H1 (cell line): ENCODE results near the gene ZNF154. TPM values are rescaled to one million over a fixed set of nuclear protein-coding genes. Genes with fewer than 3 reads are reported as not detected.

Source experiments
- CTCF ChIA-PET: fragments of 300-600 bp; sonication (Branson Sonifier 250); formaldehyde crosslinking; loops from one replicate; lab custom pipeline; 2021; ENCODE audit not compliant: partially characterized antibody; lab: Charles Lee
- POLR2A ChIA-PET: fragments of 300-600 bp; sonication (Branson Sonifier 250); formaldehyde crosslinking; loops from one replicate; lab custom pipeline; 2021; ENCODE audit warnings: inconsistent platforms; ENCODE audit not compliant: partially characterized antibody; lab: Charles Lee
- DNase-seq, 2 experiments: peaks; one replicate each; pipeline versions ENCODE4 v3.0.0 to v3.0.0-alpha.2; 2010 to 2022; ENCODE audit warnings: low spot score in 2 of 2, low read depth in 1 of 2, mixed read lengths in 1 of 2
- FAIRE-seq: peaks from 2 replicates; lab custom pipeline; 2011; peaks lifted over from hg19 to GRCh38; lab: Jason Lieb, UNC
- H2AFZ ChIP-seq: 2 replicates; pipeline ENCODE4 v1.8.1; 2012; ENCODE audit warnings: low read length, inconsistent platforms
- H2AK5ac ChIP-seq: 2 replicates; pipeline ENCODE4 v1.6.1; 2013; ENCODE audit warnings: low read depth, low read length
- H2BK120ac ChIP-seq: replicated peaks from 2 replicates; pipeline ENCODE3; 2013; ENCODE audit warnings: low read depth, low read length, inconsistent platforms
- H2BK12ac ChIP-seq: 2 replicates; pipeline ENCODE4 v1.6.1; 2013; ENCODE audit warnings: low read depth, low read length
- H2BK15ac ChIP-seq: 2 replicates; pipeline ENCODE4 v1.6.1; 2013; ENCODE audit warnings: low read length
- H2BK20ac ChIP-seq: 2 replicates; pipeline ENCODE4 v1.6.1; 2013; ENCODE audit warnings: low read length
- H2BK5ac ChIP-seq: 2 replicates; pipeline ENCODE4 v1.6.1; 2013; ENCODE audit warnings: low read depth, low read length
- H3K14ac ChIP-seq: 2 replicates; pipeline ENCODE4 v1.6.1; 2013; ENCODE audit warnings: inconsistent platforms; ENCODE audit not compliant: insufficient read length
- H3K18ac ChIP-seq: 2 replicates; pipeline ENCODE4 v1.6.1; 2013; ENCODE audit warnings: low read length; ENCODE audit errors: extremely low read depth
- H3K23ac ChIP-seq: 2 replicates; pipeline ENCODE4 v1.6.1; 2013; ENCODE audit warnings: inconsistent platforms; ENCODE audit not compliant: insufficient read length
- H3K23me2 ChIP-seq: 2 replicates; pipeline ENCODE4 v1.6.1; 2013; ENCODE audit warnings: low read depth, low read length
- H3K27ac ChIP-seq: 2 replicates; pipeline ENCODE4 v1.6.1; 2011; ENCODE audit warnings: low read depth, low read length, inconsistent platforms
- H3K27me3 ChIP-seq, 4 experiments: replicated peaks in 1 of 4; 1 replicate in 1 of 4; 2 replicates in 3 of 4; pipeline versions ENCODE4 v1.6.1 to v1.8.1; 2011 to 2013; ENCODE audit warnings: low read length in 3 of 4, mild to moderate bottlenecking in 3 of 4, inconsistent platforms in 2 of 4, mixed read lengths in 2 of 4, moderate library complexity in 1 of 4; ENCODE audit not compliant: control insufficient read depth in 3 of 4, insufficient read depth in 3 of 4; ENCODE audit errors: extremely low read depth in 1 of 4
- H3K36me3 ChIP-seq, 4 experiments: 2 replicates each; pipeline versions ENCODE4 v1.6.1 to v1.8.1; 2011 to 2013; ENCODE audit warnings: mild to moderate bottlenecking in 4 of 4, low read length in 3 of 4, moderate library complexity in 2 of 4, control low read depth in 1 of 4, inconsistent platforms in 1 of 4; ENCODE audit not compliant: insufficient read depth in 4 of 4, control insufficient read depth in 2 of 4
- H3K4ac ChIP-seq: replicated peaks from 2 replicates; pipeline ENCODE3; 2013; ENCODE audit warnings: low read length, low read depth, mixed read lengths, inconsistent platforms; ENCODE audit not compliant: insufficient read length
- H3K4me1 ChIP-seq, 4 experiments: replicated peaks in 1 of 4; 1 replicate in 1 of 4; 2 replicates in 3 of 4; pipeline versions ENCODE4 v1.6.1 to v1.8.1; 2011 to 2013; ENCODE audit warnings: low read length in 3 of 4, inconsistent platforms in 2 of 4, mixed read lengths in 1 of 4; ENCODE audit not compliant: insufficient read depth in 4 of 4, control insufficient read depth in 3 of 4
- H3K4me2 ChIP-seq, 2 experiments: 2 replicates each; pipeline versions ENCODE4 v1.6.1 to v1.8.1; 2011 to 2013; ENCODE audit warnings: low read depth in 2 of 2, low read length in 2 of 2, control low read depth in 1 of 2, inconsistent platforms in 1 of 2, mild to moderate bottlenecking in 1 of 2; ENCODE audit not compliant: insufficient read depth in 1 of 2
- H3K4me3 ChIP-seq, 4 experiments: fragments of 200-600, 300-600 bp in 1 of 4; sonication (generic), shearing (Covaris generic), sonication (Bioruptor Twin) in 1 of 4; 2 replicates each; pipeline versions ENCODE4 v1.5.1 to v1.8.1; 2011 to 2016; ENCODE audit warnings: low read length in 4 of 4, low read depth in 3 of 4, control low read depth in 2 of 4, inconsistent platforms in 2 of 4, mild to moderate bottlenecking in 2 of 4, mixed read lengths in 1 of 4, moderate library complexity in 1 of 4; ENCODE audit not compliant: insufficient read depth in 2 of 4; ENCODE audit errors: extremely low read depth in 1 of 4
- H3K56ac ChIP-seq: replicated peaks from 2 replicates; pipeline ENCODE3; 2013; ENCODE audit warnings: low read depth, mild to moderate bottlenecking, mixed read lengths, low read length, inconsistent platforms; ENCODE audit not compliant: insufficient read length
- H3K79me1 ChIP-seq: 2 replicates; pipeline ENCODE4 v1.6.1; 2013; ENCODE audit warnings: low read depth, low read length, control low read depth
- H3K79me2 ChIP-seq, 2 experiments: 2 replicates each; pipeline versions ENCODE4 v1.6.1 to v1.8.1; 2012 to 2013; ENCODE audit warnings: low read length in 2 of 2, mild to moderate bottlenecking in 2 of 2, inconsistent platforms in 1 of 2; ENCODE audit not compliant: insufficient read depth in 2 of 2, control insufficient read depth in 1 of 2
- H3K9ac ChIP-seq, 4 experiments: replicated peaks in 1 of 4; 1 replicate in 1 of 4; 2 replicates in 3 of 4; pipeline versions ENCODE4 v1.6.1 to v1.8.1; 2011 to 2013; ENCODE audit warnings: low read depth in 3 of 4, low read length in 3 of 4, control low read depth in 2 of 4, mild to moderate bottlenecking in 2 of 4, moderate library complexity in 2 of 4, inconsistent platforms in 1 of 4; ENCODE audit errors: extremely low read depth in 1 of 4
- H3K9me3 ChIP-seq, 2 experiments: 2 replicates each; pipeline versions ENCODE4 v1.6.1 to v1.8.1; 2012 to 2013; ENCODE audit warnings: mild to moderate bottlenecking in 2 of 2, moderate library complexity in 2 of 2, control low read depth in 1 of 2, inconsistent platforms in 1 of 2, low read depth in 1 of 2, low read length in 1 of 2, mixed read lengths in 1 of 2; ENCODE audit not compliant: insufficient read depth in 2 of 2
- H4K20me1 ChIP-seq, 2 experiments: replicated peaks in 1 of 2; 2 replicates each; pipeline versions ENCODE3 to v1.8.1; 2011 to 2013; ENCODE audit warnings: inconsistent platforms in 2 of 2, low read length in 2 of 2, mild to moderate bottlenecking in 1 of 2; ENCODE audit not compliant: insufficient read depth in 2 of 2, control insufficient read depth in 1 of 2
- H4K5ac ChIP-seq: 2 replicates; pipeline ENCODE4 v1.6.1; 2013; ENCODE audit warnings: low read length, low read depth, mixed read lengths, inconsistent platforms; ENCODE audit not compliant: insufficient read length
- H4K8ac ChIP-seq: 2 replicates; pipeline ENCODE4 v1.8.0; 2013; ENCODE audit warnings: mild to moderate bottlenecking, moderate library complexity, low read length, inconsistent platforms; ENCODE audit not compliant: insufficient read depth; ENCODE audit errors: extremely low read depth
- H4K91ac ChIP-seq: replicated peaks from 2 replicates; pipeline ENCODE3; 2013; ENCODE audit warnings: low read length, mixed read lengths, inconsistent platforms; ENCODE audit not compliant: insufficient read length
- ASH2L ChIP-seq: fragments of 200-600, 300-600 bp; sonication (generic); IDR thresholded peaks from one replicate; pipeline ENCODE4 v1.7.1; 2017; ENCODE audit warnings: low read length
- ATF3 ChIP-seq: IDR thresholded peaks from 2 replicates; pipeline ENCODE4 v1.6.1; 2011; ENCODE audit warnings: low read depth, mild to moderate bottlenecking, low read length; ENCODE audit not compliant: insufficient read depth
- BRCA1 ChIP-seq: IDR thresholded peaks from 2 replicates; pipeline ENCODE4 v1.6.1; 2012; ENCODE audit warnings: low read depth, low read length, improper control_type of control experiment
- CBX5 ChIP-seq: fragments of 300-800, 300-1000 bp; sonication (generic); IDR thresholded peaks from 2 replicates; pipeline ENCODE4 v1.7.1; 2016; ENCODE audit warnings: antibody characterized with exemption, low read length, low read depth
- CBX8 ChIP-seq: fragments of 300-800, 300-1000 bp; sonication (generic); IDR thresholded peaks from 2 replicates; pipeline ENCODE4 v1.7.1; 2016; ENCODE audit warnings: low read depth, low read length, borderline replicate concordance
- EZH2 ChIP-seq: fragments of 200-600 bp; sonication (generic); IDR thresholded peaks from 2 replicates; pipeline ENCODE4 v1.7.1; 2012; ENCODE audit warnings: low read depth, mild to moderate bottlenecking, moderate library complexity, low read length, inconsistent platforms; ENCODE audit not compliant: severe bottlenecking
- HDAC6 ChIP-seq: IDR thresholded peaks from one replicate; pipeline ENCODE4 v1.7.1; 2012; ENCODE audit warnings: low read depth, mild to moderate bottlenecking, inconsistent platforms, low read length, moderate library complexity
- JUN ChIP-seq: IDR thresholded peaks from 2 replicates; pipeline ENCODE4 v1.6.1; 2011; ENCODE audit warnings: low read depth, mild to moderate bottlenecking, improper control_type of control experiment, low read length
- POLR2AphosphoS5 ChIP-seq: IDR thresholded peaks from 2 replicates; pipeline ENCODE4 v1.6.1; 2011; ENCODE audit warnings: low read depth, low read length
- SIRT6 ChIP-seq: IDR thresholded peaks from one replicate; pipeline ENCODE4 v1.7.1; 2012; ENCODE audit warnings: low read length, inconsistent platforms
- TBP ChIP-seq: IDR thresholded peaks from 2 replicates; pipeline ENCODE4 v1.6.1; 2011; ENCODE audit warnings: low read depth, low read length, improper control_type of control experiment
- ZNF274 ChIP-seq: IDR thresholded peaks from 2 replicates; pipeline ENCODE4 v1.7.0; 2012; ENCODE audit warnings: low read length, borderline replicate concordance; ENCODE audit errors: extremely low read depth
- WGBS, 2 experiments: shearing (Covaris generic) in 1 of 2; methylation state at CpG; one replicate each; pipeline versions ENCODE4 v1.1.6 to v1.1.7; 2013 to 2015; ENCODE audit warnings: low lambda C conversion rate in 2 of 2, mixed read lengths in 2 of 2, inconsistent platforms in 1 of 2, low coverage in 1 of 2, missing lambda C conversion rate in 1 of 2; ENCODE audit not compliant: insufficient replicate concordance in 2 of 2, insufficient coverage in 1 of 2, insufficient read length in 1 of 2; ENCODE audit errors: extremely low coverage in 1 of 2, missing lambda C conversion rate in 1 of 2; 5-methylcytosine and 5-hydroxymethylcytosine counted together
- polyA plus RNA-seq, 7 experiments: library from polyadenylated mRNA; depleted of rRNA in 3 of 7; stranded (reverse) in 5 of 7; unstranded in 2 of 7; fragments of >200 nt in 5 of 7; fragments of 200-250 nt in 2 of 7; gene quantifications; 1 replicate in 5 of 7; 2 replicates in 1 of 7; 4 replicates in 1 of 7; pipeline versions ENCODE4 v1.2.1 to v1.2.3, GENCODE V29; 2011 to 2013; ENCODE audit warnings: missing spikeins in 2 of 7, mixed read lengths in 2 of 7
- total RNA-seq: library from RNA; stranded (reverse); fragmentation: NEBNext Ultra II Directional; extraction: Animal tissue kit (Norgen Biotek cat#: 25700); gene quantifications from 2 replicates; pipeline ENCODE4 v1.2.1, GENCODE V29; 2021

The ZNF154 gene
- total and polyA plus RNA-seq, 2 of the 8 experiments (the other 6 are each of a cell fraction or from before 2014, with no cell fraction given), result 5.3 to 11.6 TPM

GRCh38 chr19:57720878-57721277, 11.9 kb upstream of the ZNF154 start:
- no peak overlapping the region for H2BK120ac ChIP-seq
- H3K56ac ChIP-seq, result no peak overlapping the region
- ChIA-PET POLR2A (interaction anchor here (0.6 to 5.4 kb wide), 2 partner anchors 12 to 50 kb away, joined by 3 to 43 read pairs; partner anchors contain the start of gene ZNF154), CTCF (no interaction called here)
- H3K9me3 ChIP-seq, result peaks cover 7 to 9% of the 10 kb centered on the region in 2 experiments; a peak in 3 of 4 replicates
- no peak overlapping the region for H4K5ac ChIP-seq
- peaks cover 0 to 2% of the 10 kb centered on the region in 2 experiments; a peak in 1 of 4 replicates for H3K79me2 ChIP-seq
- peaks cover 0 to 7% of the 10 kb centered on the region in 2 experiments for H4K20me1 ChIP-seq
- H3K36me3 ChIP-seq, result peaks cover 11 to 32% (median 25%) of the 10 kb centered on the region in 4 experiments; a peak in 7 of 8 replicates
- H3K23me2 ChIP-seq, result no peaks in the 10 kb centered on the region
- H3K27me3 ChIP-seq, result 0 out of 7 replicates have a peak, but pooled peaks cover 0 to 2% (median 0%) of the 10 kb centered on the region in 4 experiments
- no peak overlapping the region for H3K27ac ChIP-seq
- H3K4me3 ChIP-seq, result no peak overlapping the region
- H3K4ac ChIP-seq, result no peak overlapping the region
- peak in 1 of 2 experiments; percentile 32 for DNase-seq
- WGBS, 2 experiments, result 93% methylated on average over 9 of the region's 10 CpGs; no CpG with 5 or more reads in 1 of the 2 experiments
- no peak overlapping the region for H2BK5ac ChIP-seq
- no peak overlapping the region for H3K9ac ChIP-seq
- H2AK5ac ChIP-seq, result no peak overlapping the region
- H3K14ac ChIP-seq, result no peak overlapping the region
- H3K18ac ChIP-seq, result no peak overlapping the region
- no peak overlapping the region for H2BK20ac ChIP-seq
- H4K91ac ChIP-seq, result no peak overlapping the region
- H3K4me2 ChIP-seq, result no peak overlapping the region
- no peak overlapping the region for H4K8ac ChIP-seq
- TF ChIP-seq ASH2L (no peak), HDAC6 (no peak), JUN (no peak), BRCA1 (no peak), CBX5 (no peak), CBX8 (no peak), POLR2AphosphoS5 (no peak), ATF3 (no peak), TBP (no peak), ZNF274 (no peak), EZH2 (no peak), SIRT6 (no peak)
- TF ChIP-seq, all 59 proteins: peak for 0
- Histone ChIP-seq H2BK15ac (no peak overlapping the region), H3K23ac (no peak overlapping the region), H3K79me1 (no peaks in the 10 kb centered on the region), H2AFZ (no peak overlapping the region), H3K4me1 (peaks cover 0 to 8% (median 5%) of the 10 kb centered on the region in 4 experiments; a peak in 4 of 7 replicates), H2BK12ac (no peak overlapping the region)
- FAIRE-seq, result no peak
